GM06990 (cell line): ENCODE data around the gene SDC1.

Source experiments
- DNase-seq: peaks from one replicate; pipeline ENCODE4 v3.0.0-alpha.2; 2011; ENCODE audit not compliant: insufficient read length; ENCODE audit errors: extremely low read depth
- H3K27me3 ChIP-seq: replicated peaks from 2 replicates; pipeline ENCODE4 v1.6.0; 2011; ENCODE audit warnings: low read length; ENCODE audit not compliant: control insufficient read depth, insufficient read depth
- H3K36me3 ChIP-seq: 2 replicates; pipeline ENCODE4 v1.5.1; 2011; ENCODE audit warnings: low read length; ENCODE audit not compliant: control insufficient read depth, insufficient read depth
- H3K4me3 ChIP-seq: replicated peaks from 2 replicates; pipeline ENCODE4 v1.5.1; 2011; ENCODE audit warnings: low read depth, mild to moderate bottlenecking, control low read depth, low read length
- CTCF ChIP-seq: IDR thresholded peaks from 2 replicates; pipeline ENCODE4 v1.5.1; 2011; ENCODE audit warnings: low read length, control low read depth, mild to moderate bottlenecking, inconsistent platforms; ENCODE audit not compliant: insufficient read depth, poor library complexity, severe bottlenecking

SDC1 gene

GRCh38 chr2:20172273-20173055 is 52.5 kb downstream of the SDC1 start:
- no peak overlapping the region for H3K4me3 ChIP-seq
- no peaks in the 10 kb centered on the region for H3K36me3 ChIP-seq
- TF ChIP-seq CTCF, result no peak
- H3K27me3 ChIP-seq, result no peaks in the 10 kb centered on the region
- DNase-seq, result no peak

- no peak for DNase-seq
- TF ChIP-seq CTCF, result no peak
Measured at GRCh38 chr2:20171445-20171977, 53.4 kb downstream of the SDC1 start.

GRCh38 chr2:20170704-20171250 is 54.2 kb downstream of the SDC1 start:
- no peak for TF ChIP-seq CTCF
- DNase-seq, result no peak
- Histone ChIP-seq H3K4me3 (no peak overlapping the region), H3K27me3 (no peaks in the 10 kb centered on the region), H3K36me3 (no peaks in the 10 kb centered on the region)

More at GRCh38 chr2:20171445-20171977, 53.4 kb downstream of the SDC1 start:
- Histone ChIP-seq H3K27me3 (no peaks in the 10 kb centered on the region), H3K4me3 (no peak overlapping the region), H3K36me3 (no peaks in the 10 kb centered on the region)

- no peak for DNase-seq
- no peak for TF ChIP-seq CTCF
- no peaks in the 10 kb centered on the region for H3K27me3 ChIP-seq
- no peaks in the 10 kb centered on the region for H3K36me3 ChIP-seq
- H3K4me3 ChIP-seq, result no peak overlapping the region
Measured at GRCh38 chr2:20169796-20170703, 54.9 kb downstream of the SDC1 start.

GRCh38 chr2:20168727-20169696 is 55.9 kb downstream of the SDC1 start:
- no peak for DNase-seq
- Histone ChIP-seq H3K36me3 (no peaks in the 10 kb centered on the region), H3K27me3 (no peaks in the 10 kb centered on the region), H3K4me3 (no peak overlapping the region)
- no peak for TF ChIP-seq CTCF
